OCI-LY1 (cell line): ENCODE data around the gene EFCC1.

Experiments
- H2AFZ ChIP-seq: fragments of 200-600 bp; sonication (generic), shearing (Covaris generic); 2 replicates; pipeline ENCODE4 v1.6.0; 2014; ENCODE audit warnings: antibody characterized with exemption, mild to moderate bottlenecking, low read length
- H3F3A ChIP-seq: fragments of 200-600 bp; sonication (generic), shearing (Covaris generic); 2 replicates; pipeline ENCODE4 v1.6.0; 2014; ENCODE audit warnings: mild to moderate bottlenecking, antibody characterized with exemption, low read length, moderate library complexity; ENCODE audit not compliant: insufficient read depth
- H3K27ac ChIP-seq: fragments of 200-600 bp; sonication (generic); 2 replicates; pipeline ENCODE4 v1.5.1; 2014; ENCODE audit warnings: low read length, mixed run types, mild to moderate bottlenecking, low read depth; ENCODE audit not compliant: poor library complexity, severe bottlenecking
- H3K27me3 ChIP-seq: fragments of 200-600 bp; sonication (generic); 2 replicates; pipeline ENCODE4 v1.6.0; 2014; ENCODE audit warnings: antibody characterized with exemption, mild to moderate bottlenecking, low read length, moderate library complexity; ENCODE audit not compliant: insufficient read depth
- H3K36me3 ChIP-seq: fragments of 200-600 bp; sonication (generic); 2 replicates; pipeline ENCODE4 v1.6.1; 2014; ENCODE audit warnings: mild to moderate bottlenecking, antibody characterized with exemption, low read length, moderate library complexity, mixed read lengths; ENCODE audit not compliant: insufficient read depth
- H3K4me1 ChIP-seq: fragments of 200-600 bp; sonication (generic); 2 replicates; pipeline ENCODE4 v1.5.1; 2014; ENCODE audit warnings: mild to moderate bottlenecking, low read length, moderate library complexity; ENCODE audit not compliant: insufficient read depth, severe bottlenecking
- H3K4me2 ChIP-seq: fragments of 200-600 bp; sonication (generic), shearing (Covaris generic); 2 replicates; pipeline ENCODE4 v1.6.1; 2014; ENCODE audit warnings: low read length
- H3K4me3 ChIP-seq: fragments of 200-600 bp; sonication (generic); 2 replicates; pipeline ENCODE4 v1.5.1; 2014; ENCODE audit warnings: low read length, low read depth, mild to moderate bottlenecking, mixed read lengths; ENCODE audit not compliant: poor library complexity, severe bottlenecking
- H3K79me2 ChIP-seq: fragments of 200-600 bp; shearing (Covaris generic); 2 replicates; pipeline ENCODE4 v1.6.1; 2016; ENCODE audit warnings: mixed run types, low read length, mixed read lengths; ENCODE audit not compliant: insufficient read depth
- H3K9ac ChIP-seq: fragments of 200-600 bp; sonication (generic), shearing (Covaris generic); 2 replicates; pipeline ENCODE4 v1.6.1; 2014; ENCODE audit warnings: mild to moderate bottlenecking, low read length, mixed read lengths
- H3K9me2 ChIP-seq: fragments of 200-600 bp; sonication (generic), shearing (Covaris generic); 2 replicates; pipeline ENCODE4 v1.6.1; 2014; ENCODE audit warnings: low read depth, mild to moderate bottlenecking, low read length, mixed read lengths
- H3K9me3 ChIP-seq: fragments of 200-600 bp; shearing (Covaris generic); 2 replicates; pipeline ENCODE4 v1.6.1; 2014; ENCODE audit warnings: low read length, mixed read lengths
- H4K20me1 ChIP-seq: fragments of 200-600 bp; sonication (generic), shearing (Covaris generic); 2 replicates; pipeline ENCODE4 v1.6.0; 2016; ENCODE audit warnings: mild to moderate bottlenecking, low read length; ENCODE audit not compliant: insufficient read depth
- CTCF ChIP-seq: fragments of 200-600 bp; sonication (generic), shearing (Covaris generic); IDR thresholded peaks from 2 replicates; pipeline ENCODE4 v1.5.1; 2017; ENCODE audit warnings: mild to moderate bottlenecking, antibody characterized with exemption, low read length, moderate library complexity, mixed read lengths
- EZH2 ChIP-seq: fragments of 200-600 bp; sonication (generic), shearing (Covaris generic); IDR thresholded peaks from 2 replicates; pipeline ENCODE4 v1.8.0; 2017; ENCODE audit warnings: borderline replicate concordance, mixed run types, mild to moderate bottlenecking, antibody characterized with exemption, low read length, moderate library complexity, mixed read lengths

The EFCC1 gene

DNA sequence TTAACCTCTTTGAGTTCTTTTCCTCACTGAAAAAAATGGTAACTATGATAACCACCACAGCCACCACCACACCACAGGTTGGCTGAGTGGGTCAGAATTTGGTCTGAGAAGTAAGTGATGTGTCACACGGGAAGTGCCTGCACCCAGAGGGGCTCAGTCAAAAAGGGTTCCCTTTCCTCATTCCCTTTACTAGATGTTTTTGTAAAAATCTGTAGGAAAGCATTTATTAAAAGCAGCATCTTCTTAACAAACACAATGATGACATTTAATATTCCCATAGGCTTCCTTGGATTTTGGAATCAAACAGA, 30.4 kb upstream of the EFCC1 start:
- Histone ChIP-seq H3K9me2 (no peaks in the 10 kb centered on the region), H3K4me3 (no peak overlapping the region), H2AFZ (no peak overlapping the region), H3K36me3 (no peaks in the 10 kb centered on the region), H3K27me3 (no peaks in the 10 kb centered on the region; the same call in 1 of the 2 replicates), H3K9me3 (no peaks in the 10 kb centered on the region), H3K9ac (no peak overlapping the region), H3K4me2 (no peak overlapping the region), H4K20me1 (no peaks in the 10 kb centered on the region), H3F3A (no peaks in the 10 kb centered on the region), H3K79me2 (no peaks in the 10 kb centered on the region), H3K27ac (no peak overlapping the region), H3K4me1 (peaks cover 4% of the 10 kb centered on the region)
- TF ChIP-seq CTCF (no peak), EZH2 (no peak)

- TF ChIP-seq CTCF = no peak
- Histone ChIP-seq H3K9me2 (no peaks in the 10 kb centered on the region), H3K9ac (no peak overlapping the region), H3F3A (no peaks in the 10 kb centered on the region), H3K27ac (no peak overlapping the region), H3K4me2 (no peak overlapping the region), H3K4me3 (no peak overlapping the region), H4K20me1 (no peaks in the 10 kb centered on the region), H3K4me1 (peaks cover 4% of the 10 kb centered on the region), H3K79me2 (no peaks in the 10 kb centered on the region), H2AFZ (no peak overlapping the region), H3K27me3 (no peaks in the 10 kb centered on the region), H3K9me3 (no peaks in the 10 kb centered on the region), H3K36me3 (no peaks in the 10 kb centered on the region)
These were observed 29.5 kb upstream of the EFCC1 start for GRCh38 chr3:128971421-128972100.

DNA sequence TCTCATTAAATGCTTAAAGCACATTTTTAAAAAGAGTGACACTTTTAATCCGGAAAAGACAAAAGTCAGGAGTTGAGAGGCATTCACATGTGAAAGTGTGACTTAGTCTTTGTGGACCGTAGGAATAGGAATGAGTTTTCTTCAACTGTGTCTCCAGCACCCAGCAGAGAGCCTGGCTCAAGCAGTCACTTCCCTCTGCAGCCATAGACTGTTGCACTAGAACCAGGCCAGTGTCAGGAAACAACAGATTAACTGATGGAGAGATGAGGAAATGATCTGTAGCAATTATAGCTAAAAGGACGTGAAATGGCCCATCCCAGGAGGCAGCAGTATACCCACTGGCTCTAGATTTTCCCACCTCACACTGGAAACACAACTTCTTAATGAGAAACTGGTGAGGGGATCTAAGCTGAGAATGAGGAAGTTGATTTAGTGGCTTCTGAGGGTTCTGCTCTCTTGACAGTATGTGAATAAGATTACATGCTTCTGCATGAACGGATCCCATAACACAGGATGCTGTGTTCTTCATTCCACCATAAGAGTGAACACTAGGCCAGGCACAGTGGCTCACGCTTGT, 27.0 kb upstream of the EFCC1 start:
- Histone ChIP-seq H3K9ac (no peak overlapping the region), H3F3A (no peaks in the 10 kb centered on the region), H3K9me3 (no peaks in the 10 kb centered on the region), H3K36me3 (no peaks in the 10 kb centered on the region), H3K9me2 (no peaks in the 10 kb centered on the region), H3K4me1 (peaks cover 4% of the 10 kb centered on the region), H3K27me3 (0 out of 2 replicates have a peak, but pooled peaks cover 4% of the 10 kb centered on the region), H3K27ac (no peak overlapping the region), H3K4me2 (no peak overlapping the region), H3K79me2 (no peaks in the 10 kb centered on the region), H4K20me1 (no peaks in the 10 kb centered on the region), H3K4me3 (no peak overlapping the region), H2AFZ (no peak overlapping the region)
- TF ChIP-seq CTCF (no peak), EZH2 (no peak)
